BE2C (cell line): ENCODE data around the gene KLHDC9. TPM values are rescaled to one million over a fixed set of nuclear protein-coding genes. Genes with fewer than 3 reads are reported as not detected.

Source experiments
- DNase-seq: peaks from one replicate; pipeline ENCODE4 v3.0.0-alpha.2; 2020
- H3K27me3 ChIP-seq: fragments of 250-450 bp; sonication (Bioruptor Pico); 2 replicates; pipeline ENCODE4 v1.5.1; 2020; ENCODE audit warnings: mild to moderate bottlenecking
- H3K36me3 ChIP-seq: fragments of 250-450 bp; sonication (Bioruptor Pico); 2 replicates; pipeline ENCODE4 v1.5.1; 2020; ENCODE audit warnings: mild to moderate bottlenecking
- H3K4me1 ChIP-seq: fragments of 250-450 bp; sonication (Bioruptor Pico); 2 replicates; pipeline ENCODE4 v1.5.1; 2020
- H3K4me3 ChIP-seq: 2 replicates; pipeline ENCODE4 v1.5.1; 2011; ENCODE audit warnings: low read depth, low read length
- H3K9me3 ChIP-seq: fragments of 250-450 bp; sonication (Bioruptor Pico); 2 replicates; pipeline ENCODE4 v1.5.1; 2020
- polyA plus RNA-seq: library from polyadenylated mRNA; unstranded; fragments of >200 nt; gene quantifications from one replicate; pipeline ENCODE4 v1.2.1, GENCODE V29; 2012; ENCODE audit warnings: low read depth, missing spikeins; ENCODE audit not compliant: insufficient read length, insufficient read depth
- TF ChIP-seq, protein P1 (sequence below): IDR thresholded peaks from 2 replicates; pipeline ENCODE4 v1.5.1; 2012; ENCODE audit warnings: mild to moderate bottlenecking, low read depth, low read length

Gene KLHDC9
- polyA plus RNA-seq = 4.7 TPM

DNA sequence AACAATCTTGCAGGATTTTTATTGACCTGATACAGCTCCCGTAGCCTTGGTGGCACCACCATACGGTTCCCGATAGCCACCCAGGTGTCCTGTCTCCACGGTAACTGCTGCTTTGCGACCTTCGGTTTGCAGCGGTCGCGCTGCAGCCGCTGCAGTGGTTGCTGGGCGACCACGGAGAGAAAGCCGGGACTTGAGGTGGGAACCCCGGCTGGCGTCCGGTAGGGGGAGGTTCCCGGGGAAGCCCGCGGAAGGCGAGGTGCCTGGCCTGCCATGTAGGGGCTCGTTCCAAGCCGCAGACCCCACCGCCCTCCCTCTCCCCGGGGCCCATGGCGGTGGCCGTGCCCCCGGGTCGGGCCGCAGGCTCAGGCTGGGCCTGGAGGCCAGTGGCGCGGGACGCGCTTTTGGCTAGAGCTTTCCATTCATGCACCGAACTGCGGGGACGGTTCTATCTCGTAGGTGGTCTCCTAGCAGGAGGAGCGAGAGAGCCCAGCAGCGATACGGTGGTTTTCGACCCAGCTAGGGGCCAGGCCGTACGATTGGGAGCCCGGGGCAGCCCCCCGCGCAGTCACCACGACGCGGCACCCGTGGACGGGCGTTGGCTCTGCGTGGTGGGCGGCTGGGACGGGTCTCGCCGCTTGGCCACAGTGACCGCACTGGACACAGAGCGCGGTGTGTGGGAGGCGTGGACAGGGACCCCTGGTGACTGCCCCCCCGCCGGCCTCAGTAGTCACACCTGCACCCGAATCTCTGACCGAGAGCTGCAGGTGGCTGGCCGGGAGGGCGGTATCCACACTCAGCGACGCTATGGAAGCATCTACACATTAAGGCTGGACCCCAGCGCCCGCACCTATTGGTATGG, at the start of gene KLHDC9:
TSS of gene KLHDC9 (plus strand) at position 152 of the 859 bp plus-strand sequence. CDS start at position 327, 175 bp downstream.
- H3K27me3 ChIP-seq = no peaks in the 10 kb centered on the region
- DNase-seq = peak; percentile 88
- H3K9me3 ChIP-seq = no peaks in the 10 kb centered on the region
- TF ChIP-seq, protein P1, sequence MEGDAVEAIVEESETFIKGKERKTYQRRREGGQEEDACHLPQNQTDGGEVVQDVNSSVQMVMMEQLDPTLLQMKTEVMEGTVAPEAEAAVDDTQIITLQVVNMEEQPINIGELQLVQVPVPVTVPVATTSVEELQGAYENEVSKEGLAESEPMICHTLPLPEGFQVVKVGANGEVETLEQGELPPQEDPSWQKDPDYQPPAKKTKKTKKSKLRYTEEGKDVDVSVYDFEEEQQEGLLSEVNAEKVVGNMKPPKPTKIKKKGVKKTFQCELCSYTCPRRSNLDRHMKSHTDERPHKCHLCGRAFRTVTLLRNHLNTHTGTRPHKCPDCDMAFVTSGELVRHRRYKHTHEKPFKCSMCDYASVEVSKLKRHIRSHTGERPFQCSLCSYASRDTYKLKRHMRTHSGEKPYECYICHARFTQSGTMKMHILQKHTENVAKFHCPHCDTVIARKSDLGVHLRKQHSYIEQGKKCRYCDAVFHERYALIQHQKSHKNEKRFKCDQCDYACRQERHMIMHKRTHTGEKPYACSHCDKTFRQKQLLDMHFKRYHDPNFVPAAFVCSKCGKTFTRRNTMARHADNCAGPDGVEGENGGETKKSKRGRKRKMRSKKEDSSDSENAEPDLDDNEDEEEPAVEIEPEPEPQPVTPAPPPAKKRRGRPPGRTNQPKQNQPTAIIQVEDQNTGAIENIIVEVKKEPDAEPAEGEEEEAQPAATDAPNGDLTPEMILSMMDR = no peak
- H3K4me3 ChIP-seq = peak within 1 kb of the TSS; percentile 76
- H3K4me1 ChIP-seq = no peaks in the 10 kb centered on the region
- H3K36me3 ChIP-seq = peaks cover 19% of the 10 kb centered on the region

- DNase-seq = no peak
- no peaks in the 10 kb centered on the region for H3K4me1 ChIP-seq
- no peaks in the 10 kb centered on the region; the same call in 1 of the 2 replicates for H3K9me3 ChIP-seq
- H3K27me3 ChIP-seq = no peaks in the 10 kb centered on the region
- TF ChIP-seq, protein P1 = no peak
- H3K4me3 ChIP-seq = no peak overlapping the region
- no peaks in the 10 kb centered on the region for H3K36me3 ChIP-seq
Measured at GRCh38 chr1:161048949-161049722, 49.0 kb upstream of the KLHDC9 start.

GRCh38 chr1:161051219-161051618, 46.9 kb upstream of the KLHDC9 start:
- Histone ChIP-seq H3K27me3 (peaks cover 2% of the 10 kb centered on the region), H3K4me1 (no peaks in the 10 kb centered on the region), H3K9me3 (no peaks in the 10 kb centered on the region; the same call in 1 of the 2 replicates), H3K4me3 (no peak overlapping the region), H3K36me3 (no peaks in the 10 kb centered on the region)
- TF ChIP-seq, protein P1 = no peak
- DNase-seq = no peak

DNA sequence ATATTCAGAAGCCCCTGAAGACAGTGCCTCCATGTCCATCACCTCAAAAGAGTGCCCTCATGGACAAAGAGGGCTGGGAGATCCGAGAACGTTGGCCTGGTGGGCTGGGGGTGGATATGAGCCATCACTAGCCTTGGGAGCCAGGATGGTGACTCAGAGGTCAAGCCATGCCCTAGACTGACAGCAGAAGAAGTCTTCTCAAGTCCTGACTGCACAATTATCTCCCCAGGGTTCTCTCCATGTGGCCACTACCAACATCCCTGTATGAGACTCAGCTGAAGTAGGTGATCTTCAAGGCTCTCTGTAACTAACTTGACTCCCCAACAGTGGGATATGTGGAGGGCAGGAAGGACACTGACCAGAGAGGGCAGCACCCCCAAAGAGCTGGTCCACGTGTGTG, 45.3 kb upstream of the KLHDC9 start:
- Histone ChIP-seq H3K9me3 (no peaks in the 10 kb centered on the region; the same call in 1 of the 2 replicates), H3K4me1 (no peaks in the 10 kb centered on the region), H3K36me3 (no peaks in the 10 kb centered on the region), H3K27me3 (peaks cover 7% of the 10 kb centered on the region), H3K4me3 (no peak overlapping the region)
- no peak for DNase-seq
- TF ChIP-seq, protein P1 = no peak

DNA sequence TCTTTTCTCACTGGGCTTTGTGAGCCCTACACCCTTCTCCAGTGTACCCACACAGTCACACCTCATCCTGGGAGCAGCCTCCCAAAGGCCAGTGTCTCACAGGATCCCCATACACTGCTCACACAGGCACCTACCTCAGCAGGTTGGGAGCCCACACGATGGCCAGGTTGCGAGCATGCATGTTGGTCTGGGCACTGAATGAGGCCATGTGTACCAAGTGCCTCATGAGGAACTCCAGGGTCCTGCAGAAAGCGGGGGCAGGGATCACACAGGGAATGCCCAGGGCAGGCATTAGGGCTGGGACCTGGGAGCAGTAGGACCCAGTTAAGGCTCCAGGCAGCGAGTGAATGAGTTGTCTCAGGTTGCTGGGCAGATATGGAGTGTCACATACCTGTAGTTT, 43.9 kb upstream of the KLHDC9 start:
- Histone ChIP-seq H3K4me1 (no peaks in the 10 kb centered on the region), H3K36me3 (no peaks in the 10 kb centered on the region), H3K9me3 (no peaks in the 10 kb centered on the region; the same call in 1 of the 2 replicates), H3K4me3 (no peak overlapping the region), H3K27me3 (peaks cover 7% of the 10 kb centered on the region)
- no peak for DNase-seq
- TF ChIP-seq, protein P1 = no peak
